SU-DHL-6 (cell line): ENCODE results near the gene CETP.
A peak's percentile ranks its signal among the peaks of the same experiment; 100 is the strongest.

Source experiments
- H2AFZ ChIP-seq: fragments of 200-600 bp; sonication (generic); 2 replicates; pipeline ENCODE4 v1.6.1; 2014; ENCODE audit warnings: low read depth, mild to moderate bottlenecking, moderate library complexity, mixed read lengths, antibody characterized with exemption, low read length; ENCODE audit not compliant: severe bottlenecking
- H3F3A ChIP-seq: fragments of 200-600 bp; shearing (Covaris generic); 2 replicates; pipeline ENCODE4 v1.6.0; 2016; ENCODE audit warnings: antibody characterized with exemption, mild to moderate bottlenecking; ENCODE audit not compliant: insufficient read depth
- H3K27ac ChIP-seq: fragments of 200-600 bp; sonication (generic); 2 replicates; pipeline ENCODE4 v1.5.1; 2016; ENCODE audit warnings: low read depth, mild to moderate bottlenecking, low read length, moderate library complexity, mixed read lengths
- H3K27me3 ChIP-seq: fragments of 200-600 bp; sonication (generic), shearing (Covaris generic); 2 replicates; pipeline ENCODE4 v1.6.0; 2014; ENCODE audit warnings: mild to moderate bottlenecking, low read length
- H3K36me3 ChIP-seq: fragments of 200-600 bp; sonication (generic); 2 replicates; pipeline ENCODE4 v1.6.1; 2014; ENCODE audit warnings: mild to moderate bottlenecking, low read length, mixed read lengths
- H3K4me2 ChIP-seq: fragments of 300-600, 200-600 bp; shearing (Covaris generic), sonication (generic); 2 replicates; pipeline ENCODE4 v1.6.0; 2014; ENCODE audit warnings: low read length, low read depth, mild to moderate bottlenecking; ENCODE audit not compliant: poor library complexity, severe bottlenecking
- H3K4me3 ChIP-seq: fragments of 200-600 bp; sonication (generic); 2 replicates; pipeline ENCODE4 v1.5.1; 2014; ENCODE audit warnings: antibody characterized with exemption, low read length, mild to moderate bottlenecking, mixed read lengths; ENCODE audit not compliant: insufficient read depth, poor library complexity, severe bottlenecking
- H3K79me2 ChIP-seq: fragments of 200-600 bp; sonication (generic); 2 replicates; pipeline ENCODE4 v1.6.1; 2014; ENCODE audit warnings: mild to moderate bottlenecking, low read length, moderate library complexity; ENCODE audit not compliant: insufficient read depth
- H3K9ac ChIP-seq: fragments of 200-600 bp; sonication (generic); 2 replicates; pipeline ENCODE4 v1.7.0; 2014; ENCODE audit warnings: mild to moderate bottlenecking, low read length
- H3K9me2 ChIP-seq: fragments of 200-600 bp; sonication (generic); replicated peaks from 2 replicates; pipeline ENCODE4 v1.6.1; 2014; ENCODE audit warnings: low read length; ENCODE audit not compliant: insufficient read depth
- H3K9me3 ChIP-seq: fragments of 200-600 bp; sonication (generic); 2 replicates; pipeline ENCODE4 v1.6.1; 2014; ENCODE audit warnings: low read length, mixed read lengths; ENCODE audit not compliant: insufficient read depth
- H4K20me1 ChIP-seq: fragments of 200-600 bp; sonication (generic); 2 replicates; pipeline ENCODE4 v1.6.1; 2014; ENCODE audit warnings: low read depth, mild to moderate bottlenecking, antibody characterized with exemption, low read length, moderate library complexity, mixed read lengths
- CTCF ChIP-seq: fragments of 200-600 bp; sonication (generic); IDR thresholded peaks from one replicate; pipeline ENCODE4 v1.5.1; 2017; ENCODE audit warnings: antibody characterized with exemption, mild to moderate bottlenecking, low read length, moderate library complexity; ENCODE audit not compliant: insufficient read depth, poor library complexity, severe bottlenecking
- EZH2phosphoT487 ChIP-seq: fragments of 200-600 bp; sonication (generic), shearing (Covaris generic); conservative IDR thresholded peaks from 2 replicates; pipeline ENCODE4 v1.6.1; 2018; ENCODE audit warnings: mild to moderate bottlenecking, antibody characterized with exemption, low read length, moderate library complexity, mixed read lengths

The CETP gene

GRCh38 chr16:56927471-56927870 is 34.3 kb upstream of the CETP start:
- no peak overlapping the region for H3K9ac ChIP-seq
- H3K27me3 ChIP-seq, result no peaks in the 10 kb centered on the region
- peaks cover 4% of the 10 kb centered on the region for H3K79me2 ChIP-seq
- H3K36me3 ChIP-seq, result no peaks in the 10 kb centered on the region
- H3F3A ChIP-seq, result peaks cover 45% of the 10 kb centered on the region
- H3K4me3 ChIP-seq, result no peak overlapping the region
- peak overlapping the region; percentile 52 for H3K27ac ChIP-seq
- no peaks in the 10 kb centered on the region for H3K9me3 ChIP-seq
- TF ChIP-seq EZH2phosphoT487 (no peak), CTCF (no peak)
- H2AFZ ChIP-seq, result no peak overlapping the region
- peak overlapping the region; percentile 9 for H3K4me2 ChIP-seq
- H3K9me2 ChIP-seq, result no peaks in the 10 kb centered on the region
- H4K20me1 ChIP-seq, result no peaks in the 10 kb centered on the region

GRCh38 chr16:56929639-56930038 is 32.1 kb upstream of the CETP start:
- H4K20me1 ChIP-seq, result peaks cover 15% of the 10 kb centered on the region
- peak overlapping the region; percentile 96 for H3K27ac ChIP-seq
- H3K9me3 ChIP-seq, result no peaks in the 10 kb centered on the region
- no peak overlapping the region for H2AFZ ChIP-seq
- peaks cover 57% of the 10 kb centered on the region for H3F3A ChIP-seq
- H3K4me3 ChIP-seq, result no peak overlapping the region
- H3K9me2 ChIP-seq, result no peaks in the 10 kb centered on the region
- peak overlapping the region; percentile 98 for H3K4me2 ChIP-seq
- no peak for TF ChIP-seq EZH2phosphoT487
- no peak for TF ChIP-seq CTCF
- H3K36me3 ChIP-seq, result peaks cover 14% of the 10 kb centered on the region
- peaks cover 26% of the 10 kb centered on the region for H3K79me2 ChIP-seq
- no peaks in the 10 kb centered on the region for H3K27me3 ChIP-seq
- H3K9ac ChIP-seq, result peak overlapping the region; percentile 96; the same call in 1 of the 2 replicates

- Histone ChIP-seq H3K4me2 (peak overlapping the region; percentile 98), H3K27ac (peak overlapping the region; percentile 96), H3K79me2 (peaks cover 36% of the 10 kb centered on the region), H3K36me3 (peaks cover 23% of the 10 kb centered on the region), H3K9me3 (no peaks in the 10 kb centered on the region), H3K27me3 (no peaks in the 10 kb centered on the region), H4K20me1 (peaks cover 23% of the 10 kb centered on the region), H3F3A (peaks cover 58% of the 10 kb centered on the region), H3K9me2 (no peaks in the 10 kb centered on the region), H2AFZ (peak overlapping the region; percentile 7), H3K4me3 (peak overlapping the region; percentile 16), H3K9ac (peak overlapping the region; percentile 96)
- TF ChIP-seq EZH2phosphoT487 (no peak), CTCF (no peak)
Observed at GRCh38 chr16:56930486-56931270, 31.1 kb upstream of the CETP start.
